Fibroblast of skin of abdomen (primary cell): ENCODE measurements around the gene TGFBR3L. TPM values are rescaled to one million over a fixed set of nuclear protein-coding genes. Genes with fewer than 3 reads are reported as not detected.

Experiments
- DNase-seq: peaks from one replicate; pipeline ENCODE4 v3.0.0-alpha.2; 2013
- polyA plus RNA-seq, 2 experiments: library from polyadenylated mRNA; unstranded; fragments of 120-200 nt; gene quantifications; one replicate each; pipeline ENCODE4 v1.2.1, GENCODE V29; 2013; ENCODE audit not compliant: insufficient read length in 2 of 2

TGFBR3L gene
- 0.91 TPM for polyA plus RNA-seq (2013, experiment 1 of 2; ENCODE audit: insufficient read length)
- polyA plus RNA-seq (2013, experiment 2 of 2; ENCODE audit: insufficient read length), result 1.3 TPM

DNA sequence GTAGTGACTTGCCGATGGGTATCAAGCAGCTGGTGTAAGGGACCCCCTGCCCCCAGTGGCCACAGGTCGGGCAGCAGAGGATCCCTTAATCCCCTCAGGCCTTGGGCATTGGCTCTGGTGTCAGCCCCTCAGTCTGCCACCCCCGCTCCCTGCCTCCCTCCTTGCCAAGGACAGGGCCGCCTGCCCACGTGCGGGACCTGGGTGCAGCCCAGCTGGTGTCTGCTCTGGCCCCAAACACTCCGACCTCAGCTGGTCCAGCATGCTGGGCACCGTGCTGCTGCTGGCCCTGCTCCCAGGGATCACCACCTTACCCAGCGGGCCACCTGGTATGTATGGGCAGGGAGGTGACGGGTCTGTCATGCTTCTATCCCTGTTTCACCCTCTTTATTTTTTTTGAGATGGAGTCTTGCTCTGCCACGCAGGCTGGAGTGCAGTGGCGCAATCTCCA, at the start of gene TGFBR3L:
TSS of gene TGFBR3L (plus strand) at position 233 of the 448 bp plus-strand sequence.
- no peak for DNase-seq

DNA sequence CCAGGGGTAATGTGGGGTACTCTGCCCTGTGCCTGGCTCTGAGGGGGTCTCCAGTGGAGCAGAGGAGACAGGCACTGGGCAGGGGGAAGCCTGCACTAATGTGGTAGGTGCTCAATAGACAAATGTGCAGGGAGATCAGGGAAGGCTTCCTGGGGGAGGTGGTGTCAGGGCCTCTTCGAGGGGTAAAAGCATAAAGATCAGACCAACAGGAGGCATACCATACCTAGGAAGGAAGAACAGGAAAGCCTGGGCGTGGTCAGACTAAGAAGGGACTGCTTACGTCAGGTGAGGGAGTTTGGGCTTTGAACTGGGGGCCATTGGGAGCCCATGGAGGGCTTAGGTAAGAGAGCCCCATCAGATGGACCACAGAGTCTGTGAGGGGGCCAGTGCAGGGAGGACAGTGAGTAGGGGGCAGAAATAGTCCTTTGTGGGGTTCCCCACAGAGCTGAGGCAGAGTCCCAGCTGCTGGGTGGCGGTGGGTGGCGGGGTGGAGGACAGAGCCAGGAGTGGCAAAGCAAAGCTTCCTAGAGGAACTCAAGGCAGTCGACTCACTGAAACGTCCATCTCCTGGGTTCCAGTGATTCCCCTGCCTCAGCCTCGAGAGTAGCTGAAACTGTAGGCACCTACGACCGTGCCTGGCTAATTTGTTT, 49.2 kb upstream of the TGFBR3L start:
- DNase-seq, result no peak

DNA sequence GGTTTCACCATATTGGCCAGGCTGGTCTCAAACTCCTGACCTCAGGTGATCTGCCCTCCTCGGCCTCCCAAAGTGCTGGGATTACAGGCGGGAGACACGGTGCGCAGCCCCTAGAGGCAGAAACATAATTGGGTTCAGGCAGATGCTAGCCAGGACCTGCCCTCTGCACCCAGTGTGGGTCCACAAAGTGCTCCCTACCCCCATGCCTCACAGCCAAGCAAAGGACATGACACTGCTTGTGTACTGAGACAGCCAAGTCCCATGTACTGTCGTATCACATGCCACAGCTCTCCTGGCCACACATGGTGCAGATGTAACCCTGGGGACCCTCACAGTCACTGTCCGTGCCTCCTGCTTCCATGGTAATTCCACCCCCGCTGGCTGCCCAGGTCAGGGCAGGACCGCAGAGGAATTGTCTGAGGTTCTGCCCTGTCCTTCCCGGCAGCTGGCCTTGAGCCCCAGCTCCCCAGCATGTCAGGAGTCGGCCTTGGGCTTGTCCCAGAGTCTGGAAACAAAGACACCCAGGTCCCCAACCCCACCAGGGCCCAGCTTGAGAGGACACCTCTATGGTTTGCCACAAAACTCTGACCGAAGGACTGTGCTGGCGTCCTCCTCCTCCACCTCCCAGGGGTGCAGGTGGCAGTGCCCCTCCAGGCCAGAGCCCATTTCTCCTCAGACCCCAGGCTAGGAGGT, 48.1 kb upstream of the TGFBR3L start:
- DNase-seq, result no peak

DNA sequence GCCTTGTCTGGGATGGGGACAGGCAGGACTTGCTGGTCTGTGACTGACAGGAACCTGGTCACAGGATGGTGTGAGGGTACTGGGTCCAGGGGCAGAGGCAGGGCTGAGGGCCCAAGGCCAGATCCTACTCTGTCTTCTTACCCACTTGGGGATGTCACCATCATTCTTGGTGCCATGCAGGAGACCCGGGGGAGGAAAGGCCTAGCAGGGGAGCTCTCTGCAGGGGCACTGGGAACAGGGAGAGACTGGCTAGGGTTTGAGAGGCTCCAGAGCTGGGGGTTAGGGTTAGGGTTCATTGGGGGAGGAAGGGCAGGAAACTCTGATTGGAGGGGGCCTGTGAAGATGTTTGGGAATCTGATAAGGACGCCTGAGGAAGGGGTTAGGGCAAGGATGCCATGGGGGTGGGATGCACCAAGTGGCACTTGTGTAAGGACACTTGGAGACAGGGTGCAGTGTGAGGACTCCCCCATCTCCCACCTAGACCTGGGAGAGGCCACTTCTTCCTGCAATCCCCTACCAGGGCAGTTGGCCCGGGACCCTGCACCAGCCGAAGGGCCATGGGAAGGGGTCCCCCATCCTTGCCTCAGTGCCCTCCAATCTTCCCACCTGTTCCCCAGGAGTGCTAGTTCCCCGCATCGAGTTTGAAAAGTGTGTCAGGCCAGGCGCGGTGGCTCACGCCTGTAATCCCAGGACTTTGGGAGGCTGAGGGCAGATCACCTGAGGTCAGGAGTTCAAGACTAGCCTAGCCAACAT, 47.4 kb upstream of the TGFBR3L start:
- no peak for DNase-seq

DNA sequence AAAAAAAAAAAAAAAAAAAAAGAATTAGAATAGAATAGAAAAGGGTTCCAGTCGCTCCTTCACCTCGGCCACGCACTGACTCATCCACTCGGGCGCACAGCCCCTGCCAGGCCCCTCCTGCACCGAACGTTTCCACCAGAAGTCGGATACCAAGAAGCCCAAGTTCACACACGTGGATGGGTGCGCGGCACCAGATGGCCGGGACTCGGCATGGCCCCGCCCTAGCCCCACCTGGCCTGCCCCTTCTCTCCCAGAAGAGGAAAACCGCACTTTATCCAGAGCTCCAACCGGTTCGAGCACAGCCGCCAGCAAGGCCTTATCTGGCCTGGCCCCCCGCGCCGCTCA, 46.3 kb upstream of the TGFBR3L start:
- no peak for DNase-seq

- DNase-seq, result peak; percentile 34
Measured at GRCh38 chr19:7868671-7869452, 45.8 kb upstream of the TGFBR3L start.

- peak; percentile 12 for DNase-seq
Measured at GRCh38 chr19:7869453-7869909, 45.1 kb upstream of the TGFBR3L start.

- no peak for DNase-seq
Measured at GRCh38 chr19:7869910-7870511, 44.6 kb upstream of the TGFBR3L start.

GRCh38 chr19:7870571-7871436, 43.8 kb upstream of the TGFBR3L start:
- peak; percentile 20 for DNase-seq

DNA sequence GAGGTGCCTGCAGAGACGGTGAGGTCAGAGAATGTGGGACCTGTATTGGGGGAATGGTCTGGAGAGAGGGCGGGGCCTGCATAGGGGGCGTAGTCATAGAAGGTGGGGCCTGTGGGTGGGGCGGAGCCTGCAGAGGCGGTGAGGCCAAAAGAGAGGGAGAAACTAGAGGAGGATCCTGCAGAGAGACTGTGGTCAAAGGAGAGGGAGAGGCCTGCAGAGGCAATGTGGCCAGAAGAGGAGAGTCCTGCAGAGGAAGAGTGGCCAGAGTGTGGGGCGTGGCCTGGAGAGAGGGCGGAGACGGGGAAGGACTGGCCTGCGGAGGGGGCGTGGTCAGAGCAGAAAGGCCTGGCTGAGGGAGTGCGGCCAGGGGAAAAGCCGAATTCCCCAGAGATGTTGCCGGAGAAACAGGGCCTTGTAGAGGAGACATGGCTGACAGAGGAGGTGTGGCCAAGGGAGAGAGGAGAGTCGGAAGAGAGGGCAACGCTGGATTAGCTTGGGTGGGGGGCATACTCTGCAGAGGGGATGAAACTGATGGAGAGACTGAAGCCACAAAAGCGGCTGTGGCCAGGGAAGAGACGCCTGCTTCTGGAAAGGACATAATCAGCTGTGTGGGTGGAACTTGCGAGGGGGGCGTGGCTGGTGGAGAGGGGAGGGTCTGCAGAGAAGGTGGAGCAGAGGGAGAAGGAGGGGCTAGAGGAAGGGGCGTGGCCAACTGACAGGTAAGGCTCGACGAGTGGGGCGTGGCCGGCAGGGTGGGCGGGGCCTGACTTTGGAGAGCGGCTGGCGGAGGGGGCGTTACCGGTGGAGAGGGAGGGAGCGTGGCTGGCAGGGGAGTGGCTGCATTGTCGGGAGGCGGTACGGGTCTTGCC, 43.0 kb upstream of the TGFBR3L start:
- peak; percentile 82 for DNase-seq

- no peak for DNase-seq
Measured at GRCh38 chr19:7872306-7873204, 42.1 kb upstream of the TGFBR3L start.

- no peak for DNase-seq
Measured at GRCh38 chr19:7873304-7874075, 41.1 kb upstream of the TGFBR3L start.

- DNase-seq, result no peak
Measured at GRCh38 chr19:7874076-7874896, 40.3 kb upstream of the TGFBR3L start, which contains the start of gene PRR36. PRR36 (minus strand) TSS chr19:7874390; CDS start chr19:7873689, 701 bp downstream.

GRCh38 chr19:7874897-7875273, 39.7 kb upstream of the TGFBR3L start:
- no peak for DNase-seq

DNA sequence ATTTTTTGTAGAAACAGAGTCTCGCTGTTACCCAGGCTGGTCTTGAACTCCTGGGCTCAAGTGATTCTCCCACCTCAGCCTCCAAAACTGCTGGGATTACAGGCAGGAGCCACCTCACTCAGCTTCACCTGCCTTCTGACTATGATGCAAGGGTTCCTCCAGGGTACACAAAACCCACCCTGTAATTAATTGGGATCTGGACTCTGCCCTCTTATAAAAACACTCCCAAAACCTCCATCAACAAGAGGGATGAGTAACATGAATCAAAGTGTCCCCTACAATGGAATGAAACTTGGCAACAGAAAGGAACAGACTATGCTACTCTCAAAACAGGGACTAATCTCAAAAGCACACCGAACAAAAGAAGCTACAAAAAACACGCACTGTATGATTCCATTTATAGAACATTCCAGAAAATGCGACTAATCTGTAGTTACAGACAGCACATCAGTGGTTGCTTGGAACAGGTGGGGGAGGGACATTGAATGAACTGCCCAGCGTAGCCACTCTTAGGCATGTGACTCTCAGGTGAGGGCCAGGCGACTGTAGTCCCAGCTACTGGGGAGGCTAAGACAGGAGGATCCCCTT, 37.3 kb upstream of the TGFBR3L start:
- no peak for DNase-seq

GRCh38 chr19:7879111-7879807, 35.4 kb upstream of the TGFBR3L start:
- no peak for DNase-seq
